HCT116 (cell line): ENCODE measurements around the gene MAP4K4.

ENCODE experiments used
- CTCF ChIP-seq, 3 experiments: fragments of 200-600 bp in 1 of 3; sonication (generic) in 1 of 3; IDR thresholded peaks in 2 of 3; conservative IDR thresholded peaks in 1 of 3; 2 replicates each; pipeline ENCODE4 v1.5.1; 2012 to 2017; ENCODE audit warnings: low read depth in 2 of 3, low read length in 2 of 3, antibody characterized with exemption in 1 of 3, borderline replicate concordance in 1 of 3, control low read depth in 1 of 3, mild to moderate bottlenecking in 1 of 3, mixed read lengths in 1 of 3, mixed run types in 1 of 3, moderate library complexity in 1 of 3; ENCODE audit not compliant: insufficient read depth in 1 of 3
- POLR2A ChIP-seq: IDR thresholded peaks from 2 replicates; pipeline ENCODE4 v1.7.0; 2011; ENCODE audit warnings: borderline replicate concordance; ENCODE audit not compliant: insufficient read depth, insufficient read length; ENCODE audit errors: extremely low read depth
- YY1 ChIP-seq: IDR thresholded peaks from 2 replicates; pipeline ENCODE4 v1.6.1; 2011; ENCODE audit warnings: low read length, low read depth, moderate library complexity, mild to moderate bottlenecking; ENCODE audit not compliant: insufficient replicate concordance; ENCODE audit errors: extremely low read depth
- ZNF274 ChIP-seq: fragments of 200-500 bp; sonication (Bioruptor generic); IDR thresholded peaks from 2 replicates; pipeline ENCODE4 v1.6.1; 2014; ENCODE audit warnings: mild to moderate bottlenecking, low read depth, low read length, inconsistent platforms
- TF ChIP-seq, protein P1 (sequence below): IDR thresholded peaks from 2 replicates; pipeline ENCODE4 v1.6.1; 2012

DNA sequence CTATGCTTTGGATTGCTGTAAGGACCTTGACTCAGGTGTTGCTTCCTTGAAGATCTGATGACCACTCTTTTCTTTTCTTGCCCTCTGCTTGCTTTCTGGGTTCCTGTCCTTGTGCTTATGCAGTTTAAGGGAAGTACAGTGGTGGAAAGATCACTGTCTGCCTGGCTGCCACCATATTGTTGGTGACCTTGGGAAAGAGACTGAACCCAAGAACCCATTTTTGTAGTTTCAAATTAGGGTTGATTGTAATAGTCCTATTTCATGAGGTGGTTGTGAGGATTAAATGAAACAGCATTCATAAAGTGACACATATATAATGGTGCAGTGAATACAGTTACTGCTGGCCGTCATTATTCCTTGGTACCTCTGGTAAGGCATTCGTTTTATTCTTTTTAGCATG is 41.1 kb downstream of the MAP4K4 start:
- TF ChIP-seq CTCF (IDR thresholded peaks at IDR 0.05 in 2 of 3, conservative IDR thresholded peaks at IDR 0.05 in 1 of 3; ENCODE audit: borderline replicate concordance in 1 of 3, insufficient read depth in 1 of 3, low read depth in 2 of 3, low read length in 2 of 3): no peak
- TF ChIP-seq ZNF274: no peak
- TF ChIP-seq POLR2A: no peak
- no peak for TF ChIP-seq YY1
- TF ChIP-seq, protein P1, sequence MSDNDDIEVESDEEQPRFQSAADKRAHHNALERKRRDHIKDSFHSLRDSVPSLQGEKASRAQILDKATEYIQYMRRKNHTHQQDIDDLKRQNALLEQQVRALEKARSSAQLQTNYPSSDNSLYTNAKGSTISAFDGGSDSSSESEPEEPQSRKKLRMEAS: no peak
